Measurements from ENCODE around the gene INTU. TPM values are rescaled to one million over a fixed set of nuclear protein-coding genes. Genes with fewer than 3 reads are reported as not detected.

INTU gene
- total and polyA plus RNA-seq, 5 donors = 4.4 to 7.6 (median 5.7) TPM

DNA sequence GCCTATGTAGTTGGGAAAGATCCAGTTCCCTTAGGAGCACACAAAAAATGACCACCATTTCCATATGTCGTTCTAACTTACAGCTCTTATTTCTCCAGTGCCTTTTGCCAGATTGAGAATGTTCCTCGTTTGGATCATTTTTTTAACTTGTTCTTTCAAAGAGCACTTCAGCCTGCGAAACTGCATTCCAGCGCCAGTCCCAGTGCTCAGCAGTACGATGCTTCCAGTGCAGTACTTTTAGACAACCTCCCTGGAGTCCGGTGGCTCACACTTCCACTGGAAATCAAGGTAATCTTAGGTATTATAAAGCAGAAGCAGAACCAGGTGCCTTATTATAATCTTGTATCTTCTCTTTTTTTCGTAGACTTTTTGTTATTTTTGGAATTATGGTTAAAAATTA lies 54.8 kb downstream of the INTU start:
- no peaks in the 10 kb centered on the region for H3K9me3 ChIP-seq (ENCODE audit: control insufficient read depth, low read length)
- DNase-seq = no peak
- no peaks in the 10 kb centered on the region for H3K27me3 ChIP-seq (ENCODE audit: control insufficient read depth, insufficient read depth)
- no peak overlapping the region for H3K4me3 ChIP-seq (ENCODE audit: low read length)
- intact Hi-C loops (cut with DNase I) = no loop called here
- no peaks in the 10 kb centered on the region for H3K4me1 ChIP-seq (ENCODE audit: control insufficient read depth, insufficient read depth, low read length)
- no peak overlapping the region for H3K27ac ChIP-seq (ENCODE audit: low read length)
- WGBS = 88% methylated on average over 7 of the region's 7 CpGs
- no peak for ATAC-seq

DNA sequence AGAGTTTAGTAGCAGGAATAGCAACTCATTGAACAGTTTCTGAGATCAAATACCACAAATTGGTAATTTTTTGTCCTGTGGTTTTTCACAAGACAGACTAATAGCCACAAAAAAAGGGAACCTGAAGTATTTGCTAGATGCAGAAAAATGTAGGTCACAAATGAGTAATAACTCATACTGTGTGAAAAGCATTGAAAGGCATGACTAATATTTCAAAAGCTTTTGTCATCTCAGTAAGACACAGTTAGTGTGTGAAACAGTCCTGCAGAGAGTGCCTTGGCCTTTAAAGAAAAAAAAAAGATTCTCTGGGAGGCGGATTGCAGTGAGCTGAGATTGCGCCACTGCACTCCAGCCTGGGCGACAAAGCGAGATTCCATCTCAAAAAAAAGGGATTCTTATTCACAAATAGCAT lies 66.0 kb downstream of the INTU start:
- ATAC-seq (no peak), DNase-seq (no peak)
- intact Hi-C loops (cut with DNase I) = no loop called here
- no peak overlapping the region for H3K27ac ChIP-seq (ENCODE audit: low read length)
- no peaks in the 10 kb centered on the region for H3K4me1 ChIP-seq (ENCODE audit: control insufficient read depth, insufficient read depth, low read length)
- H3K9me3 ChIP-seq (ENCODE audit: control insufficient read depth, low read length) = no peaks in the 10 kb centered on the region
- H3K27me3 ChIP-seq (ENCODE audit: control insufficient read depth, insufficient read depth) = no peaks in the 10 kb centered on the region
- 89% methylated on average over 4 of the region's 4 CpGs for WGBS
- no peak overlapping the region for H3K4me3 ChIP-seq (ENCODE audit: low read length)

DNA sequence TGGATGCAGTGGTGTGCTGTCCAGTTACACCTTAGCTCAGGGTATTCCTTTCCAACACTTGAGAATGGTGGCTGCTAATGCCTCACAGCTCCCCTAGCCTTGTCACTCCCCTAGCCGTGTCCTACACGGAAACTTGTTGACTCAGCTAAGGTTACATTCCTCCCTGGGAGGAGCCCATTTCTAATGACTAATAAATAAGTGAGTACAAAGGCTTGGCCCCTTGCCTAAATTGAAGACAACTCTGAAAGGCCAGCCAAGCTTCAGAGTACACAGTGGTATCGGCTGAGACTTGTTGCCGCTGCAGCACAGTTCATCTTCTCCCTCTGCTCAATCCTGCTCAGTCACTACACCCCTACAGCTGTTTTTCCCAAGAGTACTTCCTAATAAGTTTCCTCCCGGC lies 76.2 kb downstream of the INTU start:
- intact Hi-C loops (cut with DNase I) = no loop called here
- no peaks in the 10 kb centered on the region for H3K27me3 ChIP-seq (ENCODE audit: control insufficient read depth, insufficient read depth)
- no peaks in the 10 kb centered on the region for H3K9me3 ChIP-seq (ENCODE audit: control insufficient read depth, low read length)
- 40% methylated on average over 5 of the region's 5 CpGs for WGBS
- DNase-seq (peak in 1 of 3 donors; percentile 22), ATAC-seq (peak; percentile 75 to 98)
- no peak overlapping the region for H3K27ac ChIP-seq (ENCODE audit: low read length)
- H3K4me3 ChIP-seq (ENCODE audit: low read length) = no peak overlapping the region
- no peaks in the 10 kb centered on the region for H3K4me1 ChIP-seq (ENCODE audit: control insufficient read depth, insufficient read depth, low read length)

DNA sequence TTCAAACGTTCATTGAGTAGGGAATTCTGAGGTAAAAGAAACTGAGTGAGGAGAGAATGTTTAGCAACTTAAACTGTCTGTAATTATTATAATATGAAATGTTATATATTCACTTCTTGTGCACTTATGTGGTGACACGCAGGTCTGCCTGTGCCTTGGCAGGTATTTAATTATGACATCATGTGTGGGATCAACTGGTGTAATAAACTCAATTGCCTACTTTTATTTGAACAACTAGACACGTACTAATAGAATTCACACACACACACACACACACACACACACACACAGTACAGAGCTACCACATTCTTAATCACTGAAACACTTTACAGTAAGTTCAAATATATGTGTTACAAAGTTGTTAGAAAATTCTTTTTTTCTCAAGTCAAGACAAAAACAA lies 76.7 kb downstream of the INTU start:
- Histone ChIP-seq H3K4me3 (ENCODE audit: low read length) (no peak overlapping the region), H3K27ac (ENCODE audit: low read length) (no peak overlapping the region), H3K4me1 (ENCODE audit: control insufficient read depth, insufficient read depth, low read length) (no peaks in the 10 kb centered on the region), H3K27me3 (ENCODE audit: control insufficient read depth, insufficient read depth) (no peaks in the 10 kb centered on the region), H3K9me3 (ENCODE audit: control insufficient read depth, low read length) (no peaks in the 10 kb centered on the region)
- intact Hi-C loops (cut with DNase I) = no loop called here
- WGBS = 72% methylated on average over 3 of the region's 3 CpGs
- DNase-seq (no peak), ATAC-seq (no peak)

DNA sequence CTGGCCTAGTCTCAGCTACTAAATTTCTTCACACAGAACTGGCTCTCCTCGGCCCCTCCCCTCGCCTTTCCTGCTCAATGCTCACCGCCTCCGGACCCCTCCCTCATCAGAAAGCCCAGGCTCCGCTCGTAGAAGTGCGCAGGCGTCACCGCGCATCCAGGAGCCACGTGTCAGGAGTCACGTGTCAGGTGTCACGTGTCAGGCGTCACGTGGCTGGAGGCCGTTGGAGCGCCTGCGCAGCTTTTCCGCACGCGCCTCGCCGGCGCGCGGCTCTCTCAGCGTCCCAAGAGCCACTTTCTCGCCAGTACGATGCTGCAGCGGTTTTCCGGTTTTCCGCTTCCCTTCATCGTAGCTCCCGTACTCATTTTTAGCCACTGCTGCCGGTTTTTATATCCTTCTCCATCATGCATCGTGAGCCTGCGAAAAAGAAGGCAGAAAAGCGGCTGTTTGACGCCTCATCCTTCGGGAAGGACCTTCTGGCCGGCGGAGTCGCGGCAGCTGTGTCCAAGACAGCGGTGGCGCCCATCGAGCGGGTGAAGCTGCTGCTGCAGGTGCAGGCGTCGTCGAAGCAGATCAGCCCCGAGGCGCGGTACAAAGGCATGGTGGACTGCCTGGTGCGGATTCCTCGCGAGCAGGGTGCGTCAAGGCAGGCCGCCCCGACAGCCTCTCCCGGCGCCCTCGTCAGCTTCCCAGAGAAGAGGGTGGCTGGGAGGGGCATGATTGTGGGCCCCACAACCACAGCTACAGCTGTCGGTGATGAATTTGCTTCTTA lies 97.6 kb downstream of the INTU start, which contains the start of gene SLC25A31:
Gene SLC25A31, plus strand, starts transcription at position 259 of the 772 bp plus-strand sequence. Its CDS starts 146 bp downstream, at position 405.
- Histone ChIP-seq H3K27ac (ENCODE audit: low read length) (no peak within 1 kb of the TSS), H3K9me3 (ENCODE audit: control insufficient read depth, low read length) (no peaks in the 10 kb centered on the region), H3K4me3 (ENCODE audit: low read length) (no peak within 1 kb of the TSS), H3K4me1 (ENCODE audit: control insufficient read depth, insufficient read depth, low read length) (no peaks in the 10 kb centered on the region), H3K27me3 (ENCODE audit: control insufficient read depth, insufficient read depth) (no peaks in the 10 kb centered on the region)
- intact Hi-C loops (cut with DNase I) = loop anchor here in 3 of 4 donors (5.0 kb wide), 2 partner anchors 123 to 128 kb away; no protein-coding TSS in a partner anchor
- no peak for ATAC-seq
- peak in 2 of 3 donors; percentile 22 to 46 for DNase-seq
- 94% methylated on average over 64 of the region's 64 CpGs for WGBS

DNA sequence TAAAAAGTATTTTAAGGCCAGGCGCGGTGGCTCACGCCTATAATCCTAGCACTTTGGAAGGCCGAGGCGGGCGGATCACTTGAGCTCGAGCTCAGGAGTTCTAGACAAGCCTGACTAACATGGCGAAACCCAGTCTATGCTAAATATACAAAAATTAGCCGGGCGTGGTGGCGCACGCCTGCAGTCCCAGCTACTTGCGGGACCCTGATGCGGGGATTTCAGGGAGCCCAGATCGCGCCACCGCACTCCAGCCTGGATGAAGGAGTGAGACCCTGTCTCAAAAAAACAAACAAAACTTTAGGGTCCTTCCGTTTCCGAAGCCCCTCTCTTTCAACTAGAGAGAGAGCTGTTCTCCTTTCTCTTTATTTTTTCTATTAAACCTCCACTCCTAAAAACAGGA lies 98.6 kb downstream of the INTU start:
- 95% methylated on average over 19 of the region's 19 CpGs for WGBS
- H3K9me3 ChIP-seq (ENCODE audit: control insufficient read depth, low read length) = no peaks in the 10 kb centered on the region
- no peak overlapping the region for H3K4me3 ChIP-seq (ENCODE audit: low read length)
- no peak overlapping the region for H3K27ac ChIP-seq (ENCODE audit: low read length)
- H3K4me1 ChIP-seq (ENCODE audit: control insufficient read depth, insufficient read depth, low read length) = no peaks in the 10 kb centered on the region
- ATAC-seq = no peak
- peak in 1 of 3 donors; percentile 33 for DNase-seq
- intact Hi-C loops (cut with DNase I) = loop anchor here in 3 of 4 donors (5.0 kb wide), 2 partner anchors 124 to 129 kb away; no protein-coding TSS in a partner anchor
- H3K27me3 ChIP-seq (ENCODE audit: control insufficient read depth, insufficient read depth) = no peaks in the 10 kb centered on the region

DNA sequence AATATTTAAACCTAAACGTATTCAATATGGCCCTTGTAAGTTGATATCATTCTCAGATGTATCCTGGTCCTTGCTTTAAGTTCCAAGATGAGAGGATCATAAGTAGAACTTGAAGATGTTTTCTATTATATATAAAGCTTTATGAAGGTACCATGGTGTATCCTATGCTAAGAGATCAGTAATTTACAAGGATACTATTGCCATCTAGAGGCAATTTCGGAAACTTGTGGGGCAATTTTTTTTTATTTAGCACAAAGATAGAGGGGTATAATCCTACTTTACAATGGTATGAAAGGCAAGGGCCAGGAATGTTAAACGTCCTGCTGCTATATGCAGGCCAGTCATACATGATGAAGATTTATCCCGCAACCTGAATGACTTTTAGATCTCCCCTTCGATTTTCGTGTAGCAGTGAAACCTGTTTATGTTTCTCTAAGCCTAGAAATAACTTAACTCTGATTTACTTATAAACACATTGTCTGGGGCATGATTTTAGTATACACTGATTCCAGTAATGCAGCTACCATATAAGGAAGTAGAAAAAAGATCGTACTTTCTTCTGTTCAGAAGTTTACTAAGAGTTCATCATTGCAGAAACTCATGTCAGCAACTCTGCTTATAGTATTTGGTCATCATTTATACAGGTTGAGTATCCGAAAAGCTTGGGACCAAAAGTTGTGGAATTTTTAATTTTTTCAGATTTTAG lies 100.0 kb downstream of the INTU start:
- ATAC-seq (peak in 1 of 2 donors; percentile 47), DNase-seq (no peak)
- intact Hi-C loops (cut with DNase I) = loop anchor here in 3 of 4 donors (5.0 kb wide), 2 partner anchors 125 to 130 kb away; no protein-coding TSS in a partner anchor
- Histone ChIP-seq H3K9me3 (ENCODE audit: control insufficient read depth, low read length) (no peaks in the 10 kb centered on the region), H3K4me1 (ENCODE audit: control insufficient read depth, insufficient read depth, low read length) (no peaks in the 10 kb centered on the region), H3K27me3 (ENCODE audit: control insufficient read depth, insufficient read depth) (no peaks in the 10 kb centered on the region), H3K4me3 (ENCODE audit: low read length) (no peak overlapping the region), H3K27ac (ENCODE audit: low read length) (no peak overlapping the region)
- 24% methylated on average over 8 of the region's 8 CpGs for WGBS

DNA sequence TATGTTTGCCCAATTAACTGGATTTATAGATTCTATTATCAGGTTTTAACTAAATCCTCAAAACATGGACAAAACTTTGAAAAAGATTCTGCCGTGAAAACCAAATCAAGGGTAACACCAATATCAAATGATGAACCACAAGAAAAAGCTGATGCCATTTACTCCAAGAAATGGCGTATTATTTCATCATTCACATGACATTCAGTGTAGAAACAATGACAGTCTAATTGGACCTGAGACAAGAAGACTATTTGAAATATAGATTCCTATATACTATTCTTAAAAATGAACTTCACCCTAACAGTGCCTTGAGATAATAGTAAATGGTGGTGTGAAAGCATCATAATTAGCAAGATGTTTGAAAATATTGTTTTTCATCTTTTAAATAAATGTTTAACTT lies 102.2 kb downstream of the INTU start:
- Histone ChIP-seq H3K4me3 (ENCODE audit: low read length) (no peak overlapping the region), H3K27me3 (ENCODE audit: control insufficient read depth, insufficient read depth) (no peaks in the 10 kb centered on the region), H3K27ac (ENCODE audit: low read length) (no peak overlapping the region), H3K4me1 (ENCODE audit: control insufficient read depth, insufficient read depth, low read length) (no peaks in the 10 kb centered on the region), H3K9me3 (ENCODE audit: control insufficient read depth, low read length) (no peaks in the 10 kb centered on the region)
- WGBS = 87% methylated on average over 2 of the region's 2 CpGs
- no peak for DNase-seq
- intact Hi-C loops (cut with DNase I) = loop anchor here in 3 of 4 donors (5.0 kb wide), 2 partner anchors 128 to 133 kb away; no protein-coding TSS in a partner anchor
- ATAC-seq = no peak

DNA sequence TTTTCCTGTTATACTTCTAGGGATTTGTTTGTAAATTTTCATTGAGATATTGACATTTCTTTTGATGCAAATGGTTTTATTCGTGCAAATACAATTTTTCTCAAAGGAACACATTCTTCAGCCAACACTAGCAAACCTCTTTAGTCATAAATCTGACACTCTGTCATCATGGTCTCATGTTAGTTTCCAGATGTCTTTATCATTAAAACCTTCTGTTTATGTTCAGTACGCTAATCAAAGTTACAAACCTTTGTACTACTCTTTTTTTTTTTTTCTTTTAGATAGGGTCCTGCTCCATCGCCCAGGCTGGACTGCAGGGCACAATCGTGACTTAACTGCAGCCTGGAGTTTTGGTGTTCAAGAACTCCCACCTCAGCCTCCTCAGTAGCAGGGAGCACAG lies 104.5 kb downstream of the INTU start:
- intact Hi-C loops (cut with DNase I) = no loop called here
- no peak for ATAC-seq

DNA sequence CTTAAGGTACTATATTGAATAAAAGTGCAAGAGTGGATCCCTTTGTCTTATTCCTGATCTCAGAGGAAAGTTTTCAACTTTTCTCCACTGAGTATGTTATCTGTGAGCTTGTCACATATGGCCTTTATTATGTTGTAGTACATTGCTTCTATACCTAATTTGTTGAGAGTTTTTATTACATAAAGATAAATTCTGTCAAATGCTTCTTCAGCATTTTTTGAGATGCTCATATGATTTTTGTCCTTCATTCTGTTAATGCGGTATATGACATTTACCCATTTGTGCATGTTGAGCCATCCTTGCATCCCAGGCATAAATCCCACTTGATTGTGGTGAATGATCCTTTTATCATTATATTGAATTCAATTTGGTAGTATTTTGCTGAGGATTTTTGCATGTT lies 108.5 kb downstream of the INTU start:
- no peak for DNase-seq
- Histone ChIP-seq H3K27me3 (ENCODE audit: control insufficient read depth, insufficient read depth) (no peaks in the 10 kb centered on the region), H3K9me3 (ENCODE audit: control insufficient read depth, low read length) (no peaks in the 10 kb centered on the region), H3K27ac (ENCODE audit: low read length) (no peak overlapping the region), H3K4me3 (ENCODE audit: low read length) (no peak overlapping the region), H3K4me1 (ENCODE audit: control insufficient read depth, insufficient read depth, low read length) (no peaks in the 10 kb centered on the region)
- 100% methylated on average over 1 of the region's 1 CpG for whole genome bisulfite sequencing
- no peak for ATAC-seq
- intact Hi-C loops (cut with DNase I) = no loop called here

More for the DNA sequence above, 104.5 kb downstream of the INTU start:
- Histone ChIP-seq H3K27me3 (ENCODE audit: control insufficient read depth, insufficient read depth) (no peaks in the 10 kb centered on the region), H3K4me1 (ENCODE audit: control insufficient read depth, insufficient read depth, low read length) (no peaks in the 10 kb centered on the region), H3K4me3 (ENCODE audit: low read length) (no peak overlapping the region), H3K9me3 (ENCODE audit: control insufficient read depth, low read length) (no peaks in the 10 kb centered on the region), H3K27ac (ENCODE audit: low read length) (no peak overlapping the region)
- WGBS = 39% methylated on average over 4 of the region's 4 CpGs
- DNase-seq = no peak

DNA sequence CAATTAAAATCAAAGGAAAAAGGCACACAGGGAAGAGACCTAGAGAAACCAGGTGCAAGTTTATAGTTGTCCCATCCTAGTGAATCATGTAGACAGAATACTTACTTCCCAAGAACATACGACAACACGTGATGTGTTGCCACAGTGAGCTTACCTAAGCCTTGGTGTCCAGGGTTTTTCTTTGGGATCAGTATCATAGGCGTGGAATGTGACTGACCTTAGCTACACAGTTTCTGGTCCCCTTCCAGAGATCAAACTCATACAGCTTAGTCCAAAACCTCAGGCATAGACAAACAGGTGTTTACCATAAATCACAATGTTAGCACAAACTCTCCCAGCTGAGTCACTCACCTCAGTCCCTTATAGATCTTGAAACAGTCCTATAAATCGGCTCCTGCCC lies 115.1 kb downstream of the INTU start:
- H3K4me3 ChIP-seq (ENCODE audit: low read length) = no peak overlapping the region
- H3K4me1 ChIP-seq (ENCODE audit: control insufficient read depth, insufficient read depth, low read length) = no peaks in the 10 kb centered on the region
- no peak overlapping the region for H3K27ac ChIP-seq (ENCODE audit: low read length)
- 88% methylated on average over 4 of the region's 4 CpGs for WGBS
- DNase-seq = no peak
- intact Hi-C loops (cut with DNase I) = no loop called here
- no peak for ATAC-seq
- H3K27me3 ChIP-seq (ENCODE audit: control insufficient read depth, insufficient read depth) = no peaks in the 10 kb centered on the region
- no peaks in the 10 kb centered on the region for H3K9me3 ChIP-seq (ENCODE audit: control insufficient read depth, low read length)

All from right cardiac atrium (tissue), 5 donors.